ENCODE measurements around the gene IKBKE. TPM values are rescaled to one million over a fixed set of nuclear protein-coding genes. Genes with fewer than 3 reads are reported as not detected.

IKBKE gene
- total RNA-seq, 1 experiment from 2014 or later, result 5.1 TPM

DNA sequence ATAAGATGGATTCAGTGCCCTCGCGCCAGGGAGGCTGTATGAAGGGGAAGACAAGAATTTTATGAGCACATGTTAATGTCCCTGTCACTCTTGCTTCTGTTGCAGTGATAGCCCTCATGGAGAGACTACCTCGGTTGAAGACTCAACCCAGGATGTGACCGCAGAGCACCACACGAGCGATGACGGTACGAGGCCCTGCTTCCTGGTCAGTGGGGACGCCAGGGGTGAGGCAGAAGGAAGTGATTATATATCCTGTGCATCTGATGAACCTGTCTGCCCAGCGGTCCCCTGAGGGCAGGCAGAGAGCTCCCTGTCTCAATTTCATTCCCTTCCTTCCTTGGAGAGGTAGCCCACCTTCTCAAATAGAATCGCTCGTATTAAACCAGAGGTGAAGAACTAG is 20.0 kb upstream of the IKBKE start:
- intact Hi-C loops (cut with micrococcal nuclease), result no loop called here
- H3K9me2 ChIP-seq (ENCODE audit: insufficient read depth), result no peaks in the 10 kb centered on the region
- no peaks in the 10 kb centered on the region for H3K79me2 ChIP-seq (ENCODE audit: insufficient read depth, low read length)
- H3K9me3 ChIP-seq (ENCODE audit: control insufficient read depth in 1 of 2, insufficient read depth in 1 of 2, low read depth in 1 of 2, low read length in 2 of 2), result no peaks in the 10 kb centered on the region
- POLR2A ChIA-PET, result no interaction called here
- H3K9ac ChIP-seq (ENCODE audit: low read length), result no peak overlapping the region
- ATAC-seq (no peak), DNase-seq (ENCODE audit: low read depth, low spot score) (no peak)
- no peak overlapping the region for H3K27ac ChIP-seq (ENCODE audit: low read depth, low read length)
- RAD21 ChIA-PET (ENCODE audit: low non-redundant PET in 1 of 2, low total read pairs in 2 of 2, uncharacterized antibody in 2 of 2, unreplicated experiment in 2 of 2), result no interaction called here
- CTCF ChIA-PET, result no interaction called here
- no peaks in the 10 kb centered on the region for H4K20me1 ChIP-seq (ENCODE audit: insufficient read depth)
- no TSS peak for BruUV-seq (replicated peaks)
- H3K4me3 ChIP-seq (replicated peaks in 1 of 2; ENCODE audit: low read depth in 1 of 2, low read length in 2 of 2), result no peak overlapping the region
- H2AFZ ChIP-seq (ENCODE audit: low read depth, low read length, poor library complexity, severe bottlenecking), result no peak overlapping the region
- no peaks in the 10 kb centered on the region for H3K27me3 ChIP-seq (ENCODE audit: insufficient read depth, low read length)
- TF ChIP-seq CBX3 (IDR thresholded peaks at IDR 0.05; ENCODE audit: low read depth) (no peak), POLR2A (IDR thresholded peaks at IDR 0.05; ENCODE audit: borderline replicate concordance, extremely low read depth, insufficient read depth, insufficient read length) (no peak), EZH2 (IDR thresholded peaks at IDR 0.05) (no peak), POLR2AphosphoS5 (IDR thresholded peaks at IDR 0.05; ENCODE audit: low read depth, low read length) (no peak), RAD21 (IDR thresholded peaks at IDR 0.05; ENCODE audit: low read depth) (no peak), ZFX (IDR thresholded peaks at IDR 0.05) (no peak), EGR1 (IDR thresholded peaks at IDR 0.05; ENCODE audit: low read depth) (no peak), EZH2phosphoT487 (IDR thresholded peaks at IDR 0.05; ENCODE audit: borderline replicate concordance) (no peak), ZNF274 (IDR thresholded peaks at IDR 0.05; ENCODE audit: low read depth, low read length) (no peak), CEBPB (IDR thresholded peaks at IDR 0.05; ENCODE audit: low read depth) (no peak), SIN3A (IDR thresholded peaks at IDR 0.05; ENCODE audit: low read depth) (no peak), ELF1 (IDR thresholded peaks at IDR 0.05; ENCODE audit: borderline replicate concordance, low read depth) (no peak)
- TF ChIP-seq, protein P1, sequence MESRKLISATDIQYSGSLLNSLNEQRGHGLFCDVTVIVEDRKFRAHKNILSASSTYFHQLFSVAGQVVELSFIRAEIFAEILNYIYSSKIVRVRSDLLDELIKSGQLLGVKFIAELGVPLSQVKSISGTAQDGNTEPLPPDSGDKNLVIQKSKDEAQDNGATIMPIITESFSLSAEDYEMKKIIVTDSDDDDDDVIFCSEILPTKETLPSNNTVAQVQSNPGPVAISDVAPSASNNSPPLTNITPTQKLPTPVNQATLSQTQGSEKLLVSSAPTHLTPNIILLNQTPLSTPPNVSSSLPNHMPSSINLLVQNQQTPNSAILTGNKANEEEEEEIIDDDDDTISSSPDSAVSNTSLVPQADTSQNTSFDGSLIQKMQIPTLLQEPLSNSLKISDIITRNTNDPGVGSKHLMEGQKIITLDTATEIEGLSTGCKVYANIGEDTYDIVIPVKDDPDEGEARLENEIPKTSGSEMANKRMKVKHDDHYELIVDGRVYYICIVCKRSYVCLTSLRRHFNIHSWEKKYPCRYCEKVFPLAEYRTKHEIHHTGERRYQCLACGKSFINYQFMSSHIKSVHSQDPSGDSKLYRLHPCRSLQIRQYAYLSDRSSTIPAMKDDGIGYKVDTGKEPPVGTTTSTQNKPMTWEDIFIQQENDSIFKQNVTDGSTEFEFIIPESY (IDR thresholded peaks at IDR 0.05; ENCODE audit: extremely low read depth, insufficient replicate concordance, low read length), result no peak
- TF ChIP-seq, protein P2, sequence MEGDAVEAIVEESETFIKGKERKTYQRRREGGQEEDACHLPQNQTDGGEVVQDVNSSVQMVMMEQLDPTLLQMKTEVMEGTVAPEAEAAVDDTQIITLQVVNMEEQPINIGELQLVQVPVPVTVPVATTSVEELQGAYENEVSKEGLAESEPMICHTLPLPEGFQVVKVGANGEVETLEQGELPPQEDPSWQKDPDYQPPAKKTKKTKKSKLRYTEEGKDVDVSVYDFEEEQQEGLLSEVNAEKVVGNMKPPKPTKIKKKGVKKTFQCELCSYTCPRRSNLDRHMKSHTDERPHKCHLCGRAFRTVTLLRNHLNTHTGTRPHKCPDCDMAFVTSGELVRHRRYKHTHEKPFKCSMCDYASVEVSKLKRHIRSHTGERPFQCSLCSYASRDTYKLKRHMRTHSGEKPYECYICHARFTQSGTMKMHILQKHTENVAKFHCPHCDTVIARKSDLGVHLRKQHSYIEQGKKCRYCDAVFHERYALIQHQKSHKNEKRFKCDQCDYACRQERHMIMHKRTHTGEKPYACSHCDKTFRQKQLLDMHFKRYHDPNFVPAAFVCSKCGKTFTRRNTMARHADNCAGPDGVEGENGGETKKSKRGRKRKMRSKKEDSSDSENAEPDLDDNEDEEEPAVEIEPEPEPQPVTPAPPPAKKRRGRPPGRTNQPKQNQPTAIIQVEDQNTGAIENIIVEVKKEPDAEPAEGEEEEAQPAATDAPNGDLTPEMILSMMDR (IDR thresholded peaks at IDR 0.05 in 2 of 3, conservative IDR thresholded peaks at IDR 0.05 in 1 of 3; ENCODE audit: borderline replicate concordance in 1 of 3, insufficient read depth in 1 of 3, low read depth in 2 of 3, low read length in 2 of 3), result no peak
- TF ChIP-seq, protein P3, sequence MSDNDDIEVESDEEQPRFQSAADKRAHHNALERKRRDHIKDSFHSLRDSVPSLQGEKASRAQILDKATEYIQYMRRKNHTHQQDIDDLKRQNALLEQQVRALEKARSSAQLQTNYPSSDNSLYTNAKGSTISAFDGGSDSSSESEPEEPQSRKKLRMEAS (IDR thresholded peaks at IDR 0.05), result no peak
- TF ChIP-seq, protein P4, sequence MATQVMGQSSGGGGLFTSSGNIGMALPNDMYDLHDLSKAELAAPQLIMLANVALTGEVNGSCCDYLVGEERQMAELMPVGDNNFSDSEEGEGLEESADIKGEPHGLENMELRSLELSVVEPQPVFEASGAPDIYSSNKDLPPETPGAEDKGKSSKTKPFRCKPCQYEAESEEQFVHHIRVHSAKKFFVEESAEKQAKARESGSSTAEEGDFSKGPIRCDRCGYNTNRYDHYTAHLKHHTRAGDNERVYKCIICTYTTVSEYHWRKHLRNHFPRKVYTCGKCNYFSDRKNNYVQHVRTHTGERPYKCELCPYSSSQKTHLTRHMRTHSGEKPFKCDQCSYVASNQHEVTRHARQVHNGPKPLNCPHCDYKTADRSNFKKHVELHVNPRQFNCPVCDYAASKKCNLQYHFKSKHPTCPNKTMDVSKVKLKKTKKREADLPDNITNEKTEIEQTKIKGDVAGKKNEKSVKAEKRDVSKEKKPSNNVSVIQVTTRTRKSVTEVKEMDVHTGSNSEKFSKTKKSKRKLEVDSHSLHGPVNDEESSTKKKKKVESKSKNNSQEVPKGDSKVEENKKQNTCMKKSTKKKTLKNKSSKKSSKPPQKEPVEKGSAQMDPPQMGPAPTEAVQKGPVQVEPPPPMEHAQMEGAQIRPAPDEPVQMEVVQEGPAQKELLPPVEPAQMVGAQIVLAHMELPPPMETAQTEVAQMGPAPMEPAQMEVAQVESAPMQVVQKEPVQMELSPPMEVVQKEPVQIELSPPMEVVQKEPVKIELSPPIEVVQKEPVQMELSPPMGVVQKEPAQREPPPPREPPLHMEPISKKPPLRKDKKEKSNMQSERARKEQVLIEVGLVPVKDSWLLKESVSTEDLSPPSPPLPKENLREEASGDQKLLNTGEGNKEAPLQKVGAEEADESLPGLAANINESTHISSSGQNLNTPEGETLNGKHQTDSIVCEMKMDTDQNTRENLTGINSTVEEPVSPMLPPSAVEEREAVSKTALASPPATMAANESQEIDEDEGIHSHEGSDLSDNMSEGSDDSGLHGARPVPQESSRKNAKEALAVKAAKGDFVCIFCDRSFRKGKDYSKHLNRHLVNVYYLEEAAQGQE (IDR thresholded peaks at IDR 0.05; ENCODE audit: low read depth), result no peak
- TF ChIP-seq, protein P5, sequence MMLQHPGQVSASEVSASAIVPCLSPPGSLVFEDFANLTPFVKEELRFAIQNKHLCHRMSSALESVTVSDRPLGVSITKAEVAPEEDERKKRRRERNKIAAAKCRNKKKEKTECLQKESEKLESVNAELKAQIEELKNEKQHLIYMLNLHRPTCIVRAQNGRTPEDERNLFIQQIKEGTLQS (IDR thresholded peaks at IDR 0.05), result no peak
- H3K4me2 ChIP-seq (ENCODE audit: low read length), result no peak overlapping the region
- H3K36me3 ChIP-seq (ENCODE audit: control insufficient read depth in 1 of 2, insufficient read depth in 2 of 2, low read length in 2 of 2), result peaks cover 0 to 13% of the 10 kb centered on the region in 2 experiments; a peak in 2 of 4 replicates
- H3K4me1 ChIP-seq (ENCODE audit: control insufficient read depth in 1 of 2, insufficient read depth in 2 of 2, low read length in 2 of 2), result peaks cover 0 to 12% of the 10 kb centered on the region in 2 experiments; a peak in 2 of 4 replicates
